ENCODE results near the gene RAB11FIP5. TPM values are rescaled to one million over a fixed set of nuclear protein-coding genes. Genes with fewer than 3 reads are reported as not detected.

The RAB11FIP5 gene
- total and polyA plus RNA-seq, 9 donors, result 9.6 to 18.9 (median 13.8) TPM

- H3K27me3 ChIP-seq (ENCODE audit: control insufficient read depth, insufficient read depth, low read length), result peaks cover 16% of the 10 kb centered on the region
- DNase-seq, result peak; percentile 47
- no peaks in the 10 kb centered on the region for H3K9me3 ChIP-seq (replicated peaks; ENCODE audit: control insufficient read depth, low read depth, low read length)
- H3K4me3 ChIP-seq (ENCODE audit: low read length), result peak overlapping the region; percentile 64
- peaks cover 48% of the 10 kb centered on the region for H3K4me1 ChIP-seq (ENCODE audit: control insufficient read depth, insufficient read depth, low read length)
- peak overlapping the region; percentile 78 for H3K27ac ChIP-seq (ENCODE audit: low read length)
- 20% methylated on average over 15 of the region's 16 CpGs for WGBS (ENCODE audit: insufficient coverage)
- H3K36me3 ChIP-seq (ENCODE audit: control insufficient read depth, insufficient read depth, low read length), result no peaks in the 10 kb centered on the region
Measured at GRCh38 chr2:73111073-73112025, 1.4 kb downstream of the RAB11FIP5 start.

- Histone ChIP-seq H3K27ac (ENCODE audit: low read length) (peak overlapping the region; percentile 78), H3K4me1 (ENCODE audit: control insufficient read depth, insufficient read depth, low read length) (peaks cover 57% of the 10 kb centered on the region), H3K9me3 (replicated peaks; ENCODE audit: control insufficient read depth, low read depth, low read length) (no peaks in the 10 kb centered on the region), H3K36me3 (ENCODE audit: control insufficient read depth, insufficient read depth, low read length) (no peaks in the 10 kb centered on the region), H3K4me3 (ENCODE audit: low read length) (no peak overlapping the region), H3K27me3 (ENCODE audit: control insufficient read depth, insufficient read depth, low read length) (peaks cover 16% of the 10 kb centered on the region)
- DNase-seq, result peak; percentile 84
- WGBS (ENCODE audit: insufficient coverage), result 75% methylated on average over 1 of the region's 4 CpGs
Measured at GRCh38 chr2:73110168-73111072, 2.3 kb downstream of the RAB11FIP5 start.

GRCh38 chr2:73109431-73110167, 3.1 kb downstream of the RAB11FIP5 start:
- Histone ChIP-seq H3K4me3 (ENCODE audit: low read length) (no peak overlapping the region), H3K27ac (ENCODE audit: low read length) (peak overlapping the region; percentile 16), H3K4me1 (ENCODE audit: control insufficient read depth, insufficient read depth, low read length) (peaks cover 57% of the 10 kb centered on the region), H3K36me3 (ENCODE audit: control insufficient read depth, insufficient read depth, low read length) (no peaks in the 10 kb centered on the region), H3K9me3 (replicated peaks; ENCODE audit: control insufficient read depth, low read depth, low read length) (no peaks in the 10 kb centered on the region), H3K27me3 (ENCODE audit: control insufficient read depth, insufficient read depth, low read length) (peaks cover 16% of the 10 kb centered on the region)
- DNase-seq, result no peak
- 79% methylated on average over 5 of the region's 5 CpGs for WGBS (ENCODE audit: insufficient coverage)

- Histone ChIP-seq H3K9me3 (replicated peaks; ENCODE audit: control insufficient read depth, low read depth, low read length) (no peaks in the 10 kb centered on the region), H3K4me3 (ENCODE audit: low read length) (no peak overlapping the region), H3K27ac (ENCODE audit: low read length) (peak overlapping the region; percentile 72), H3K36me3 (ENCODE audit: control insufficient read depth, insufficient read depth, low read length) (no peaks in the 10 kb centered on the region), H3K4me1 (ENCODE audit: control insufficient read depth, insufficient read depth, low read length) (peaks cover 56% of the 10 kb centered on the region), H3K27me3 (ENCODE audit: control insufficient read depth, insufficient read depth, low read length) (peaks cover 16% of the 10 kb centered on the region)
- DNase-seq, result peak; percentile 66
- WGBS (ENCODE audit: insufficient coverage), result 56% methylated on average over 10 of the region's 12 CpGs
Measured at GRCh38 chr2:73107211-73107926, 5.4 kb downstream of the RAB11FIP5 start.

- DNase-seq, result no peak
- Histone ChIP-seq H3K36me3 (ENCODE audit: control insufficient read depth, insufficient read depth, low read length) (no peaks in the 10 kb centered on the region), H3K9me3 (replicated peaks; ENCODE audit: control insufficient read depth, low read depth, low read length) (no peaks in the 10 kb centered on the region), H3K4me1 (ENCODE audit: control insufficient read depth, insufficient read depth, low read length) (peaks cover 51% of the 10 kb centered on the region), H3K27ac (ENCODE audit: low read length) (peak overlapping the region; percentile 72), H3K4me3 (ENCODE audit: low read length) (no peak overlapping the region), H3K27me3 (ENCODE audit: control insufficient read depth, insufficient read depth, low read length) (peaks cover 12% of the 10 kb centered on the region)
- WGBS (ENCODE audit: insufficient coverage), result 38% methylated on average over 3 of the region's 3 CpGs
Measured at GRCh38 chr2:73106791-73107190, 6.0 kb downstream of the RAB11FIP5 start.

- no peak for DNase-seq
- Histone ChIP-seq H3K27ac (ENCODE audit: low read length) (no peak overlapping the region), H3K4me1 (ENCODE audit: control insufficient read depth, insufficient read depth, low read length) (peaks cover 38% of the 10 kb centered on the region), H3K36me3 (ENCODE audit: control insufficient read depth, insufficient read depth, low read length) (no peaks in the 10 kb centered on the region), H3K27me3 (ENCODE audit: control insufficient read depth, insufficient read depth, low read length) (no peaks in the 10 kb centered on the region), H3K4me3 (ENCODE audit: low read length) (no peak overlapping the region), H3K9me3 (replicated peaks; ENCODE audit: control insufficient read depth, low read depth, low read length) (no peaks in the 10 kb centered on the region)
- WGBS (ENCODE audit: insufficient coverage), result 94% methylated on average over 2 of the region's 2 CpGs
Measured at GRCh38 chr2:73105511-73105971, 7.2 kb downstream of the RAB11FIP5 start.

GRCh38 chr2:73104933-73105332, 7.8 kb downstream of the RAB11FIP5 start:
- 92% methylated on average over 2 of the region's 3 CpGs for WGBS (ENCODE audit: insufficient coverage)
- Histone ChIP-seq H3K4me1 (ENCODE audit: control insufficient read depth, insufficient read depth, low read length) (peaks cover 32% of the 10 kb centered on the region), H3K27ac (ENCODE audit: low read length) (no peak overlapping the region), H3K27me3 (ENCODE audit: control insufficient read depth, insufficient read depth, low read length) (no peaks in the 10 kb centered on the region), H3K36me3 (ENCODE audit: control insufficient read depth, insufficient read depth, low read length) (no peaks in the 10 kb centered on the region), H3K4me3 (ENCODE audit: low read length) (no peak overlapping the region), H3K9me3 (replicated peaks; ENCODE audit: control insufficient read depth, low read depth, low read length) (no peaks in the 10 kb centered on the region)
- no peak for DNase-seq

- Histone ChIP-seq H3K27me3 (ENCODE audit: control insufficient read depth, insufficient read depth, low read length) (no peaks in the 10 kb centered on the region), H3K27ac (ENCODE audit: low read length) (no peak overlapping the region), H3K9me3 (replicated peaks; ENCODE audit: control insufficient read depth, low read depth, low read length) (no peaks in the 10 kb centered on the region), H3K36me3 (ENCODE audit: control insufficient read depth, insufficient read depth, low read length) (no peaks in the 10 kb centered on the region), H3K4me1 (ENCODE audit: control insufficient read depth, insufficient read depth, low read length) (peaks cover 26% of the 10 kb centered on the region), H3K4me3 (ENCODE audit: low read length) (no peak overlapping the region)
- no peak for DNase-seq
- 78% methylated on average over 2 of the region's 2 CpGs for WGBS (ENCODE audit: insufficient coverage)
Measured at GRCh38 chr2:73103018-73103542, 9.7 kb downstream of the RAB11FIP5 start.

GRCh38 chr2:73101626-73102256, 11.0 kb downstream of the RAB11FIP5 start:
- Histone ChIP-seq H3K27ac (ENCODE audit: low read length) (no peak overlapping the region), H3K4me1 (ENCODE audit: control insufficient read depth, insufficient read depth, low read length) (peaks cover 13% of the 10 kb centered on the region), H3K36me3 (ENCODE audit: control insufficient read depth, insufficient read depth, low read length) (no peaks in the 10 kb centered on the region), H3K27me3 (ENCODE audit: control insufficient read depth, insufficient read depth, low read length) (no peaks in the 10 kb centered on the region), H3K4me3 (ENCODE audit: low read length) (no peak overlapping the region), H3K9me3 (replicated peaks; ENCODE audit: control insufficient read depth, low read depth, low read length) (no peaks in the 10 kb centered on the region)
- no peak for DNase-seq
- 57% methylated on average over 8 of the region's 12 CpGs for WGBS (ENCODE audit: insufficient coverage)

Data from muscle of leg (tissue), 11 donors.